C4-2B (cell line): ENCODE results near the gene TAOK1.

ENCODE experiments used
- CTCF ChIP-seq: fragments of 450-650 bp; conservative IDR thresholded peaks from 2 replicates; pipeline ENCODE4 v1.5.1; 2017; ENCODE audit warnings: mild to moderate bottlenecking
- ZFX ChIP-seq: fragments of 450-650 bp; IDR thresholded peaks from 2 replicates; pipeline ENCODE4 v1.6.1; 2017

GRCh38 chr17:29577001-29577370, 186.8 kb downstream of the TAOK1 start:
- TF ChIP-seq CTCF = no peak
- no peak for TF ChIP-seq ZFX
